Transverse colon (tissue), 4 donors: ENCODE results near the gene SLC17A3. TPM values are rescaled to one million over a fixed set of nuclear protein-coding genes. Genes with fewer than 3 reads are reported as not detected.

Experiments
- DNase-seq: peaks from one replicate; pipeline ENCODE4 v3.0.0-alpha.2; 2019
- H3K27ac ChIP-seq, 4 donors: fragments of 200-600 bp; sonication (generic); 2 replicates each; pipeline ENCODE4 v1.5.1; 2016 to 2018; ENCODE audit warnings: inconsistent platforms in 4 of 4
- H3K27me3 ChIP-seq: fragments of 200-600 bp; sonication (generic); 2 replicates; pipeline ENCODE4 v1.5.1; 2017; ENCODE audit warnings: inconsistent platforms
- H3K36me3 ChIP-seq, 4 donors: fragments of 200-600 bp; sonication (generic); 2 replicates each; pipeline ENCODE4 v1.5.1; 2017 to 2019; ENCODE audit warnings: inconsistent platforms in 4 of 4
- H3K4me1 ChIP-seq, 4 donors: fragments of 200-600 bp; sonication (generic); 2 replicates each; pipeline ENCODE4 v1.5.1; 2017 to 2020; ENCODE audit warnings: inconsistent platforms in 4 of 4
- H3K4me3 ChIP-seq, 4 donors: fragments of 200-600 bp; sonication (generic); 1 replicate in 1 of 4; 2 replicates in 3 of 4; pipeline versions ENCODE4 v1.5.1 to v1.6.1; 2017 to 2019; ENCODE audit warnings: inconsistent platforms in 4 of 4
- H3K9me3 ChIP-seq, 2 donors: fragments of 200-600 bp; sonication (generic); 2 replicates each; pipeline ENCODE4 v1.5.1; 2017 to 2019; ENCODE audit warnings: inconsistent platforms in 2 of 2
- CTCF ChIP-seq, 5 experiments: fragments of 200-600 bp in 3 of 5; fragments of 450-650 bp in 2 of 5; sonication (generic) in 3 of 5; IDR thresholded peaks; 1 replicate in 2 of 5; 2 replicates in 3 of 5; pipeline ENCODE4 v1.5.1; 2016 to 2017; ENCODE audit warnings: antibody characterized with exemption in 5 of 5, inconsistent platforms in 3 of 5, mild to moderate bottlenecking in 2 of 5, moderate library complexity in 1 of 5
- EP300 ChIP-seq: sonication (generic); formaldehyde crosslinking; IDR thresholded peaks from one replicate; pipeline ENCODE4 v1.6.1; 2017; ENCODE audit warnings: antibody characterized with exemption, low read depth
- POLR2A ChIP-seq: fragments of 450-650 bp; IDR thresholded peaks from one replicate; pipeline ENCODE4 v1.6.1; 2016; ENCODE audit warnings: antibody characterized with exemption, mild to moderate bottlenecking, moderate library complexity
- POLR2AphosphoS5 ChIP-seq, 3 donors: sonication (generic); formaldehyde crosslinking; IDR thresholded peaks; one replicate each; pipeline ENCODE4 v1.6.1; 2016; ENCODE audit warnings: antibody characterized with exemption in 3 of 3
- WGBS, 2 donors: methylation state at CpG; one replicate each; pipeline ENCODE4 v1.1.5; 2018; ENCODE audit warnings: low coverage in 1 of 2; 5-methylcytosine and 5-hydroxymethylcytosine counted together
- in situ Hi-C, 4 donors: fragments of 200-750 bp; cut with MboI; loops; one replicate each; pipeline versions ENCODE4 v1.15.0 to v1.15.1; 2017; ENCODE audit warnings: low sequenced_read_pairs in 3 of 4, low pct_ligation_motif_present in 1 of 4, low pct_unique_long_range_greater_than_20kb in 1 of 4
- intact Hi-C: fragments of 100-400 bp; cut with DNase I; formaldehyde crosslinking; loops from one replicate; pipeline ENCODE4 v1.15.1; 2023; ENCODE audit warnings: low total_unique reads
- total RNA-seq, 4 donors: library from RNA; depleted of rRNA; stranded (reverse); fragments of >200 nt; gene quantifications; one replicate each; pipeline ENCODE4 v1.1.0, GENCODE V29; 2016

The SLC17A3 gene
- total RNA-seq, 4 donors from 2014 or later = not detected

- Histone ChIP-seq H3K27ac (no peak overlapping the region), H3K4me3 (no peak overlapping the region), H3K9me3 (no peaks in the 10 kb centered on the region), H3K4me1 (peaks cover 0 to 3% (median 0%) of the 10 kb centered on the region in 4 donors), H3K36me3 (no peaks in the 10 kb centered on the region), H3K27me3 (no peaks in the 10 kb centered on the region)
- in situ Hi-C loops (no loop called here), intact Hi-C loops (no loop called here)
- no peak for DNase-seq
- TF ChIP-seq POLR2AphosphoS5 (IDR thresholded peaks at IDR 0.05) = no peak
- TF ChIP-seq POLR2A = no peak
- no peak for TF ChIP-seq CTCF (IDR thresholded peaks at IDR 0.05)
- TF ChIP-seq EP300 = no peak
- 38 to 49% methylated on average over 4 of the region's 4 CpGs for WGBS, 2 donors
These were observed 37.3 kb upstream of the SLC17A3 start for GRCh38 chr6:25911351-25911750.

DNA sequence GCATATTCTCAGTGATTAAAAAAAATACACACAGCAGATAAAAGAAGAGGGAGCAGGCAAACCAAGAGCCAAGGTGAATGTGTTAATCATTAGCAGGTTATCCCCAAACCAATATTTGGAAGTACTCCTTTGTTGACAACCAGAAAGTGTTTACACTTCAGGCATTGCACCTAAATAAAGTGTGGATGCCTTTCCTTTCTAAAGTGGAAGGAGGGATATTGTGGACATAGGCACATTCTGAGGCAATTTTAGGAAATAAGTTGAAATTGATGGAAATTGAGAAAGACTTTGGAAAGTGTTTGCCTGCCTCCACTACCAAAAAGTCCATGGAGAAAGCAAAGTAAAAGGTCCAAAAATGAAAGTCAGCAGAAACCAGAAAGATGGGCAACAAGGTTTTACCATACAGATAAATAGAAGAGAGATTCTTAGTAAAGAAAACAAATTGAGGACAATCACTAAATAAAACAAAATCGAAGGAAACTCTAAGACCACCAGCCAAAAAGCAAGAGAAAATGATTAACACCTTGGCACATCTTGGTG lies 33.5 kb upstream of the SLC17A3 start:
- Histone ChIP-seq H3K36me3 (no peaks in the 10 kb centered on the region), H3K27me3 (no peaks in the 10 kb centered on the region), H3K4me1 (peaks cover 0 to 3% (median 0%) of the 10 kb centered on the region in 4 donors), H3K9me3 (no peaks in the 10 kb centered on the region), H3K27ac (no peak overlapping the region), H3K4me3 (no peak overlapping the region)
- intact Hi-C loops (no loop called here), in situ Hi-C loops (no loop called here)
- no peak for TF ChIP-seq POLR2A
- no peak for TF ChIP-seq CTCF (IDR thresholded peaks at IDR 0.05)
- no peak for TF ChIP-seq POLR2AphosphoS5 (IDR thresholded peaks at IDR 0.05)
- TF ChIP-seq EP300 = no peak
- 67 to 74% methylated on average over 1 of the region's 1 CpG for WGBS, 2 donors
- no peak for DNase-seq

DNA sequence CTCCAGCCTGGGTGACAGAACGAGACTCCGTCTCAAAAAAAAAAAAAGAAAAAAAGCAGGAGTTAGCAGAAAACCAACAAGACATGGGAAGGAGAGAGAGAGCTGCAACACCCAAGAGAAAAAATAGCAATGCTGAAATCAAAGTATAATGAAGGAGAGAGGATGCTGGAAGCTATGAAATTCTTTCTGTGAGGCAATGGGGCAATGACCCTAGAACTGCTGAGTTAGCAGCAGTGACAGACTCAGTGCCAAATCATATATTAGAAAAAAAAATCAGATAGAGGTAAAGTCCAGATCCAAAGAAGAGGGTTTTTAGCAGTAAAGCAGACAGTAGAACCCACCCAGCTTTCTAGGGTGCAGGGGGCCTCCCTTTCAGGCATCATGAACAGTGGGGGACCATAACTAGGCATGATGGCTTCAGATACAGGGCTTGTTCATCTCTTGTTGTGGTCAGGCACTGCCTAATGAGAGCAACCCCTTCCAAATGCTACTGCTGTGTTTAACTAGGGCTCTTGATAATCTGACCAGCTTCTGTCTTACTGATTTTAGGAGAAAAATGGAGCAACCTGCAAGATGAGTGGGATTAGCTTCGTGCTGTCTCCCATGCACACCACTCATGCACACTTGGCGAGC lies 29.5 kb upstream of the SLC17A3 start:
- Histone ChIP-seq H3K27me3 (no peaks in the 10 kb centered on the region), H3K27ac (no peak overlapping the region), H3K36me3 (no peaks in the 10 kb centered on the region), H3K9me3 (no peaks in the 10 kb centered on the region), H3K4me1 (no peaks in the 10 kb centered on the region), H3K4me3 (no peak overlapping the region)
- DNase-seq = no peak
- intact Hi-C loops = no loop called here
- WGBS, 2 donors = 92 to 100% methylated on average over 2 to 4 of the region's 4 CpGs
- in situ Hi-C loops = no loop called here
- no peak for TF ChIP-seq POLR2AphosphoS5 (IDR thresholded peaks at IDR 0.05)
- TF ChIP-seq EP300 = no peak
- TF ChIP-seq POLR2A = no peak
- no peak for TF ChIP-seq CTCF (IDR thresholded peaks at IDR 0.05)

GRCh38 chr6:25902071-25902470 lies 28.0 kb upstream of the SLC17A3 start:
- Histone ChIP-seq H3K27me3 (no peaks in the 10 kb centered on the region), H3K4me1 (no peaks in the 10 kb centered on the region), H3K36me3 (no peaks in the 10 kb centered on the region), H3K4me3 (no peak overlapping the region), H3K9me3 (no peaks in the 10 kb centered on the region), H3K27ac (no peak overlapping the region)
- intact Hi-C loops (no loop called here), in situ Hi-C loops (no loop called here)
- no peak for TF ChIP-seq EP300
- no peak for TF ChIP-seq POLR2A
- TF ChIP-seq CTCF (IDR thresholded peaks at IDR 0.05) = no peak
- no peak for TF ChIP-seq POLR2AphosphoS5 (IDR thresholded peaks at IDR 0.05)
- DNase-seq = no peak
- WGBS, 2 donors = 93 to 100% methylated on average over 1 of the region's 1 CpG
